Measurements from ENCODE around the gene EFHD1.

The EFHD1 gene

DNA sequence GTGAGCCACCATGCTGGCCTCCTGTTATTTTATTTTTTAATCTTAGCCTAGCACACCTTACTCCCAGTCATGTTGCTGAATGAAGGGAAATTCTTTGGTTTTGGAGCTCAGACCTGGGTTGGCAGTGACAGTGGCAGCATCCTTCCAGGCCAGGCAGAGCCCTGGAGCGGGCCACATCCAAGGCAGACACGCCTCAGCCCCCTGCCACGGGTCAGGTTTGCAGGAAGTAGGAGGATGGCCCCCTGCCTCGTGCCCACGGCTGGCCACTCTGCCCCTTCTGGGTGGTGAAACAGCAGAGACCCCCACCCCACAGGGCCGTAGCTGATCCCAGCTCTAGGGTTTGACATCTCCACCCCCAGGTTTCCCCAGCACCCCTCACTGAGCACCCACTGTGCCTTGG lies 11.7 kb downstream of the EFHD1 start:
- TF ChIP-seq, protein P1, sequence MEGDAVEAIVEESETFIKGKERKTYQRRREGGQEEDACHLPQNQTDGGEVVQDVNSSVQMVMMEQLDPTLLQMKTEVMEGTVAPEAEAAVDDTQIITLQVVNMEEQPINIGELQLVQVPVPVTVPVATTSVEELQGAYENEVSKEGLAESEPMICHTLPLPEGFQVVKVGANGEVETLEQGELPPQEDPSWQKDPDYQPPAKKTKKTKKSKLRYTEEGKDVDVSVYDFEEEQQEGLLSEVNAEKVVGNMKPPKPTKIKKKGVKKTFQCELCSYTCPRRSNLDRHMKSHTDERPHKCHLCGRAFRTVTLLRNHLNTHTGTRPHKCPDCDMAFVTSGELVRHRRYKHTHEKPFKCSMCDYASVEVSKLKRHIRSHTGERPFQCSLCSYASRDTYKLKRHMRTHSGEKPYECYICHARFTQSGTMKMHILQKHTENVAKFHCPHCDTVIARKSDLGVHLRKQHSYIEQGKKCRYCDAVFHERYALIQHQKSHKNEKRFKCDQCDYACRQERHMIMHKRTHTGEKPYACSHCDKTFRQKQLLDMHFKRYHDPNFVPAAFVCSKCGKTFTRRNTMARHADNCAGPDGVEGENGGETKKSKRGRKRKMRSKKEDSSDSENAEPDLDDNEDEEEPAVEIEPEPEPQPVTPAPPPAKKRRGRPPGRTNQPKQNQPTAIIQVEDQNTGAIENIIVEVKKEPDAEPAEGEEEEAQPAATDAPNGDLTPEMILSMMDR (IDR thresholded peaks at IDR 0.05; ENCODE audit: control insufficient read depth, insufficient read depth, low read depth, low read length, missing control alignments): no peak
- no peak for DNase-seq (ENCODE audit: low read depth)
- H3K4me3 ChIP-seq (ENCODE audit: control insufficient read depth, low read depth, low read length): no peak overlapping the region

DNA sequence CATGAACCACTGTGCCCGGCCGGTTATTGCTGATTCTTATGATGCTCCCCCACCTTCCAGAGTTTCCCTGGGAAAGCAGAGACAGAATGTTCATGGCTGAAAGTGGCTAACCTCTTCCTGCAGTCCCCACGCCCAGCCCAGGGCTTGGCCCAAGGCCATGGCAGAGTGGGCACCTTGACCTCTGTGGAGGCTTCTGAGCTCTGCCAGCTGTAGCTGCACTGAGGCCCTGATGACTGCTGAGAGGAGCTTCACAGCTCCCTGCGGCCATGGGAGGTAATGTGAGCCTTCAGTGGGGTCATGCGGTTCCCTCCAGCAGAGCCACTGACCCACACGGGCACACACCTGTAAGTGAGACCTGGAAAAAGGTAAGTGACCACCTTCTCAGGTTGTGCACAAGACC lies 13.3 kb downstream of the EFHD1 start:
- DNase-seq (ENCODE audit: low read depth): no peak
- H3K4me3 ChIP-seq (ENCODE audit: control insufficient read depth, low read depth, low read length): no peak overlapping the region
- TF ChIP-seq, protein P1 (IDR thresholded peaks at IDR 0.05; ENCODE audit: control insufficient read depth, insufficient read depth, low read depth, low read length, missing control alignments): no peak

DNA sequence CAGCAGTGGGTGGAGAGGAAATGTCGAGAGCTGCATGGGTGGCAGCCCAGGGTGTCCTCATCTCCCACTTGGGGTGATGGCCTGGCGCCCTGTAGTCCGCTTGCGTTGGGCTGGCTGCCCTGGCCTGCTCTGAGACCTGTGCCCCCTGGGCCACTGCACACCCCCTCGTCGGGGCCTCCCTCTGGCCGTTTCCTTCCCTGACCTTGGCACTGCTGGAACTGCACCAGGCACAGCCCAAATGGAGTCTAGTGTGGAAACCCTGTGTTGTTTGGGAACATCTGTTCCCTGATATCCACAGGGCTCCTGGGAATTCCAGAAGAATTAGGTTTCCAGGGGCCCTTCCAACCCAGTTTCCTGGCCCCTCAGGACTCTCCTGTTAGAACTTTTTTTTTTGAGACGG lies 13.9 kb downstream of the EFHD1 start:
- no peak for DNase-seq (ENCODE audit: low read depth)

DNA sequence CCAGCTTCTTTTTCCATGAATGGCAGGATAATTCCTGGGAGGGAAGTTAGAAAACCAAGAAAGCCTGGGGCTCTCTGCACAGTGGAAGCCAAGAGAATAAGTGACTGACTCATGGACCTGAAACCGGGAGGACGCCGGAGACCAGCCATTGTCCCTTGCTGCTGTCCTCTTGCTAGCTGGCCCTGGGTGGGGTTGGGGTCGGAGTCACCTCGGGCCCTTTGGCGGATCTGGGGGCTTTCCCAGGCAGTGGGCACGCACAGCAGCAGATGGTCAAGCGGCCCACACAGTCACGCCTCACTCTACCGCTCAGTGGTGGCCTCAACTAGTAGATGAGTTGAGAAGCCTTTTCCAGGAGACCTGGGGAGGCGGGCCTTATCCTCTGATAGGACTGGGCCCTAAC lies 15.6 kb downstream of the EFHD1 start:
- no peak for DNase-seq (ENCODE audit: low read depth)
- no peak overlapping the region for H3K4me3 ChIP-seq (ENCODE audit: control insufficient read depth, low read depth, low read length)
- TF ChIP-seq, protein P1 (IDR thresholded peaks at IDR 0.05; ENCODE audit: control insufficient read depth, insufficient read depth, low read depth, low read length, missing control alignments): no peak

More for the DNA sequence above, 13.9 kb downstream of the EFHD1 start:
- TF ChIP-seq, protein P1 (IDR thresholded peaks at IDR 0.05; ENCODE audit: control insufficient read depth, insufficient read depth, low read depth, low read length, missing control alignments): no peak
- no peak overlapping the region for H3K4me3 ChIP-seq (ENCODE audit: control insufficient read depth, low read depth, low read length)

DNA sequence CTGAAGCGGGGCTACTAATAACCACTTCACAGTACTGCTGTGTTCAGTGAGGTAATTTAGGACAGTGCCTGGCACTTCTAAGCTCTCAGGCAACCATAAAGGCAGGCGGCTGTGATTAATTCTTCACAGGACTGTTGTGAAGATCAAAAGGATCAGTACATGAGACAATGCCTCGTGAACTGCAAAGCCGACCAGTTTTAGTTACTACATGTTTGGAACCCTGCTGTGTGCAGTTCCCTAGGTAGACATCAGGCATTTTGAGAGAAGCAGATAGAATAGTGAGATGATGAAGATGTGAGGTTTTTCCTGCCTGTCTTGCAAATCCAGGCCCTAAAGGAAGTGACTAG lies 19.1 kb downstream of the EFHD1 start:
- no peak for DNase-seq (ENCODE audit: low read depth)
- TF ChIP-seq, protein P1 (IDR thresholded peaks at IDR 0.05; ENCODE audit: control insufficient read depth, insufficient read depth, low read depth, low read length, missing control alignments): no peak

DNA sequence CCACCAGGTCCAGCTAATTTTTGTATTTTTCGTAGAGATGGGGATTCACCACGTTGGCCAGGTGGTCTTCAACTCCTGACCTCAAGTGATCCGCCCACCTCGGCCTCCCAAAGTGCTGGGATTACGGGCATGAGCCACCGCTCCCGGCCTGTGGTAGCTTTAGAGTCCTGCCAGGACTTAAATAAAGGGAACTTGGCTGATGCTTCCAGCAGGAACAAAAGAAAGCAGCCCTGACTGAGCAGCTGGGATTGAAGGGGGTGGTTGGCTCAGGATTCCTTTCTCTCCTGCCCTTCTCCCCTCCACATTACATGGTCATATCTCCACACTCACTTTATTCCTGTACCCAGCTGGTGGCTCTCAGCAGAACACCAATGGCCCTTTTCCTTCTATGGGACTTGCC lies 20.0 kb downstream of the EFHD1 start:
- no peak overlapping the region for H3K4me3 ChIP-seq (ENCODE audit: control insufficient read depth, low read depth, low read length)
- TF ChIP-seq, protein P1 (IDR thresholded peaks at IDR 0.05; ENCODE audit: control insufficient read depth, insufficient read depth, low read depth, low read length, missing control alignments): no peak
- DNase-seq (ENCODE audit: low read depth): no peak

More for the DNA sequence above, 19.1 kb downstream of the EFHD1 start:
- no peak overlapping the region for H3K4me3 ChIP-seq (ENCODE audit: control insufficient read depth, low read depth, low read length)

DNA sequence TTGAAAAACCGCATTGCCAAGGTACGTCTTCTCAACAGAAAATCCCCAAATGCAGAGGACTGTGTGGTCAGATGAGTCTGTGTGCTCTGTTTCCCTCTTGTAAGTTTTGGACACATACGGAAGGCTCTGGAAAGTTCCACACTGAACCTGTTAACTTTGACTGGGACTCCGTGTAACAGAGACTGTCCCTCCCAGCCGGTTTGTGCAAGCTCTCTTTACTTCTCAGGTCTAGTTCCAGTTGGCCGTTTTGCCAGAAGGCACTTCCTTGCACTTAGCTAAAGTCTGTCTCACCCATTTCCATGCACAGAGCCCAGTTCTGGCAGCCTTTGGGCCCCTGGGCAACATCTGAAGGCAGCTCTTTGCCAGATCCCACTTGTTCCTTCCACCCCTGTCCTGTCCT lies 22.0 kb downstream of the EFHD1 start:
- H3K4me3 ChIP-seq (ENCODE audit: control insufficient read depth, low read depth, low read length): no peak overlapping the region
- TF ChIP-seq, protein P1 (IDR thresholded peaks at IDR 0.05; ENCODE audit: control insufficient read depth, insufficient read depth, low read depth, low read length, missing control alignments): no peak
- no peak for DNase-seq (ENCODE audit: low read depth)
